MG63 (cell line): Measurements from ENCODE around the gene SAMD7. TPM values are rescaled to one million over a fixed set of nuclear protein-coding genes. Genes with fewer than 3 reads are reported as not detected.

Experiments
- DNase-seq: peaks from one replicate; pipeline ENCODE4 v3.0.0-alpha.2; 2020
- H3K27me3 ChIP-seq: fragments of 250-450 bp; sonication (Bioruptor Pico); 2 replicates; pipeline ENCODE4 v1.5.1; 2020; ENCODE audit warnings: mild to moderate bottlenecking, moderate library complexity
- H3K36me3 ChIP-seq: fragments of 250-450 bp; sonication (Bioruptor Pico); 2 replicates; pipeline ENCODE4 v1.5.1; 2020; ENCODE audit warnings: mild to moderate bottlenecking, moderate library complexity
- H3K4me3 ChIP-seq: fragments of 250-450 bp; sonication (Bioruptor Pico); 2 replicates; pipeline ENCODE4 v1.5.1; 2020; ENCODE audit warnings: mild to moderate bottlenecking, moderate library complexity
- H3K9me3 ChIP-seq: fragments of 250-450 bp; sonication (Bioruptor Pico); 2 replicates; pipeline ENCODE4 v1.5.1; 2020; ENCODE audit warnings: mild to moderate bottlenecking, moderate library complexity
- total RNA-seq: library from RNA; depleted of rRNA; stranded (reverse); fragments of >200 nt; shearing (Covaris generic); gene quantifications from 2 replicates; pipeline ENCODE4 v1.2.3, GENCODE V29; 2014; ENCODE audit warnings: low replicate concordance; rRNA removed

SAMD7 gene
- total RNA-seq, 1 experiment from 2014 or later = not detected

DNA sequence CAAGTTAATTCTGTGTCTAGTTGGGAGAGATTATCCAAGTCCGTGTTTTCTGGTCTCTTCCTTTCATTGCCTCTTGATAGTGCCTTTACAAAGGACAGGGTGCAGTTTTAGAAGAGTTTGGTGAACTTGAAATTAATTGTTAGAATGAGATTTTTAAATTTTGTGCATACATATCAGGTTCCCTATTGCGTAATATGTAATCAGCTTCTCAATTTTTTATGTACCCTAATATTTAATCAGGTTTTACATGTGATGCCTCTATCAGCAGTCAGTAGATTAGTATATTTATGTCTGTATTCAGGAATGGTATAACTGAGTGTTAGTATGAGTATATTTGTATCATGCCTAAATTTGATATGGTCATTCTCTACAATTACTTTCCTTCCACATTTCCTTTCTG is 60.1 kb downstream of the SAMD7 start:
- peaks cover 39% of the 10 kb centered on the region for H3K36me3 ChIP-seq
- no peaks in the 10 kb centered on the region for H3K9me3 ChIP-seq
- no peaks in the 10 kb centered on the region for H3K27me3 ChIP-seq
- DNase-seq = no peak
- H3K4me3 ChIP-seq = no peak overlapping the region

- DNase-seq = no peak
- Histone ChIP-seq H3K9me3 (no peaks in the 10 kb centered on the region), H3K36me3 (peaks cover 98% of the 10 kb centered on the region)
Measured at GRCh38 chr3:169980055-169980454, 68.7 kb downstream of the SAMD7 start.

GRCh38 chr3:169984292-169984691 is 72.9 kb downstream of the SAMD7 start:
- H3K9me3 ChIP-seq = no peaks in the 10 kb centered on the region
- H3K4me3 ChIP-seq = no peak overlapping the region
- H3K36me3 ChIP-seq = peaks cover 92% of the 10 kb centered on the region

More at GRCh38 chr3:169980055-169980454, 68.7 kb downstream of the SAMD7 start:
- H3K4me3 ChIP-seq = no peak overlapping the region
- H3K27me3 ChIP-seq = no peaks in the 10 kb centered on the region

More at GRCh38 chr3:169984292-169984691, 72.9 kb downstream of the SAMD7 start:
- no peak for DNase-seq
- H3K27me3 ChIP-seq = no peaks in the 10 kb centered on the region

Other genes with a start within 250 kb of the SAMD7 start
- gene MECOM, start 247.9 kb upstream of the SAMD7 start, total RNA-seq = 1.2 and 1.4 TPM in 2 replicates
- gene TERC, start 146.5 kb upstream of the SAMD7 start, total RNA-seq = 149 and 154 TPM in 2 replicates
- gene ACTRT3, start 142.0 kb upstream of the SAMD7 start, total RNA-seq = 4.3 and 6.0 TPM in 2 replicates
- 22.9 and 33.0 TPM in 2 replicates for gene MYNN, start 138.2 kb upstream of the SAMD7 start, total RNA-seq
- not detected in 2 replicates for gene LRRIQ4, start 98.7 kb upstream of the SAMD7 start, total RNA-seq
- gene LRRC34, start 98.7 kb upstream of the SAMD7 start, total RNA-seq = 3.9 and 12.2 TPM in 2 replicates
- gene LRRC31, start 41.6 kb upstream of the SAMD7 start, total RNA-seq = not detected in 2 replicates
- gene SEC62, start 55.2 kb downstream of the SAMD7 start, total RNA-seq = 12.2 and 28.1 TPM in 2 replicates
- gene GPR160, start 126.4 kb downstream of the SAMD7 start, total RNA-seq = 1.3 and 4.3 TPM in 2 replicates